ENCODE data around the gene NAV1.

DNA sequence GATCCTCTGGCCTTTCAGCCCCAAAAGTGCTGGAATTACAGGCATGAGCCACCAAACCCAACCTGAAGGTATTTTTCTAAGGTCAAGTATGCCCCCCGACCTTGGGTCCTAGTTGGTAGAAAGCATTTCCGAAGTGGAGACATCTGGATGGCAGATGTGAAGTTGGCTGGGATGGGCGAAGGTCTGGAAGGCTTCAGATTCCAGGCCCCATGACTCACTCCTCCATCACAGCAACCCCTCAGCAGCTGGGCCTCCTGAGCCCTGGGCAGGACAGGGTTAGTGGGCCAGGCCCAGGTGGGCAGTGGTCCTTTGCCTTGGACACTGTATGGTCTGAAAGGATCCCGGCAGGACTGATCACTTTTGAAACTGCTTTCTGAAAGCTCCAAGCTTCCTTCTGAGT, 23.3 kb downstream of the NAV1 start:
- TF ChIP-seq, protein P1, sequence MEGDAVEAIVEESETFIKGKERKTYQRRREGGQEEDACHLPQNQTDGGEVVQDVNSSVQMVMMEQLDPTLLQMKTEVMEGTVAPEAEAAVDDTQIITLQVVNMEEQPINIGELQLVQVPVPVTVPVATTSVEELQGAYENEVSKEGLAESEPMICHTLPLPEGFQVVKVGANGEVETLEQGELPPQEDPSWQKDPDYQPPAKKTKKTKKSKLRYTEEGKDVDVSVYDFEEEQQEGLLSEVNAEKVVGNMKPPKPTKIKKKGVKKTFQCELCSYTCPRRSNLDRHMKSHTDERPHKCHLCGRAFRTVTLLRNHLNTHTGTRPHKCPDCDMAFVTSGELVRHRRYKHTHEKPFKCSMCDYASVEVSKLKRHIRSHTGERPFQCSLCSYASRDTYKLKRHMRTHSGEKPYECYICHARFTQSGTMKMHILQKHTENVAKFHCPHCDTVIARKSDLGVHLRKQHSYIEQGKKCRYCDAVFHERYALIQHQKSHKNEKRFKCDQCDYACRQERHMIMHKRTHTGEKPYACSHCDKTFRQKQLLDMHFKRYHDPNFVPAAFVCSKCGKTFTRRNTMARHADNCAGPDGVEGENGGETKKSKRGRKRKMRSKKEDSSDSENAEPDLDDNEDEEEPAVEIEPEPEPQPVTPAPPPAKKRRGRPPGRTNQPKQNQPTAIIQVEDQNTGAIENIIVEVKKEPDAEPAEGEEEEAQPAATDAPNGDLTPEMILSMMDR (conservative IDR thresholded peaks at IDR 0.05 in 1 of 2, IDR thresholded peaks at IDR 0.05 in 1 of 2; ENCODE audit: extremely low read depth in 1 of 2, insufficient read depth in 1 of 2, low read depth in 1 of 2, low read length in 2 of 2), result no peak
- TF ChIP-seq EZH2 (IDR thresholded peaks at IDR 0.05; ENCODE audit: borderline replicate concordance, low read length), result no peak

Measured in mammary epithelial cell (primary cell).